ENCODE measurements around the gene STIP1.
"Not testable (repeated sequence)": the region's sequence is repeated elsewhere in the genome, so short reads cannot be mapped to it uniquely, and the experiment has no call there.

STIP1 gene

GRCh38 chr11:64161037-64161436, 24.9 kb upstream of the STIP1 start:
- DNase-seq = no peak

- not testable (repeated sequence) for DNase-seq
Measured at GRCh38 chr11:64162769-64163168, 23.2 kb upstream of the STIP1 start.

GRCh38 chr11:64163951-64164350, 22.0 kb upstream of the STIP1 start:
- DNase-seq = no peak

GRCh38 chr11:64164392-64165312, 21.3 kb upstream of the STIP1 start:
- no peak for DNase-seq

GRCh38 chr11:64165481-64165841, 20.5 kb upstream of the STIP1 start:
- no peak for DNase-seq

GRCh38 chr11:64165842-64166635, 19.9 kb upstream of the STIP1 start, which contains the start of gene MACROD1:
MACROD1 (minus strand) TSS chr11:64166113; CDS start chr11:64165994, 119 bp downstream.
- DNase-seq = peak; percentile 45

GRCh38 chr11:64170419-64170818, 15.6 kb upstream of the STIP1 start:
- no peak for DNase-seq

GRCh38 chr11:64173616-64174355, 12.2 kb upstream of the STIP1 start:
- DNase-seq = peak; percentile 20

- DNase-seq = no peak
Measured at GRCh38 chr11:64176751-64177150, 9.2 kb upstream of the STIP1 start.

- DNase-seq = no peak
Measured at GRCh38 chr11:64178203-64178602, 7.8 kb upstream of the STIP1 start.

- DNase-seq = no peak
Measured at GRCh38 chr11:64178951-64179639, 6.9 kb upstream of the STIP1 start.

- DNase-seq = no peak
Measured at GRCh38 chr11:64180891-64181290, 5.1 kb upstream of the STIP1 start.

- peak; percentile 78 for DNase-seq
Measured at GRCh38 chr11:64181506-64182411, 4.2 kb upstream of the STIP1 start.

- DNase-seq = no peak
Measured at GRCh38 chr11:64183890-64184289, 2.1 kb upstream of the STIP1 start.

GRCh38 chr11:64185175-64185692, 737 bp upstream of the STIP1 start:
- peak; percentile 86 for DNase-seq

- DNase-seq = no peak
Measured at GRCh38 chr11:64186492-64187165, 658 bp downstream of the STIP1 start.

GRCh38 chr11:64192434-64192833, 6.5 kb downstream of the STIP1 start:
- no peak for DNase-seq

- DNase-seq = no peak
Measured at GRCh38 chr11:64196626-64197025, 10.7 kb downstream of the STIP1 start.

- DNase-seq = no peak
Measured at GRCh38 chr11:64198511-64198910, 12.5 kb downstream of the STIP1 start.

GRCh38 chr11:64201543-64201942, 15.6 kb downstream of the STIP1 start:
- no peak for DNase-seq

- DNase-seq = no peak
Measured at GRCh38 chr11:64202992-64203391, 17.0 kb downstream of the STIP1 start.
